ENCODE results near the gene TFF2.

TFF2 gene

GRCh38 chr21:42388740-42389448 lies 38.1 kb upstream of the TFF2 start:
- no peak for TF ChIP-seq CTCF (IDR thresholded peaks at IDR 0.05; ENCODE audit: low read depth, low read length, missing control alignments)
- no peak for DNase-seq (ENCODE audit: low read depth)
- no peak overlapping the region for H3K4me3 ChIP-seq (ENCODE audit: low read depth, low read length)

- TF ChIP-seq CTCF (IDR thresholded peaks at IDR 0.05; ENCODE audit: low read depth, low read length, missing control alignments), result no peak
- H3K4me3 ChIP-seq (ENCODE audit: low read depth, low read length), result no peak overlapping the region
- no peak for DNase-seq (ENCODE audit: low read depth)
These were observed 37.1 kb upstream of the TFF2 start for GRCh38 chr21:42387843-42388340.

DNA sequence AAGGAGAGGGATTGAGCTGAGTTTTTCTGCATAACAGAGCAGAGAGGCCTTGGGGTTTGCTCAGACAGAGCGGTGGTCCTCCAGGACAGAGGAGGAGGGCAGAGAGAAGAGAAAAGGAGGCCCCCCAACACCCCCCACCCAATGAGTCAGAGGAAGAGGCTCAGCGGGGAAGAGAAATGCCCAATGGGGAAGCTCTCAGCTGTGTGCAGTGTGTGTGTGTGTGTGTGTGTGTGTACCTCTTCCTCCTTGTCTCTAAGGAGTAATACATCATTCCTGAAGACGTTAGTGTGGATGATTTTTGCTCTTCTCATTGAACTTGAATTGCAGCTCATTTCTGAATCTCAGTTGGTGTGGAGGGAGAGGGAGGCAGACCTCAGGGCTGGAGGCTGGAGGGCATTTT lies 36.4 kb upstream of the TFF2 start:
- no peak for DNase-seq (ENCODE audit: low read depth)

GRCh38 chr21:42386034-42386591 lies 35.3 kb upstream of the TFF2 start:
- H3K4me3 ChIP-seq (ENCODE audit: low read depth, low read length), result no peak overlapping the region
- no peak for DNase-seq (ENCODE audit: low read depth)
- no peak for TF ChIP-seq CTCF (IDR thresholded peaks at IDR 0.05; ENCODE audit: low read depth, low read length, missing control alignments)

More for the DNA sequence above, 36.4 kb upstream of the TFF2 start:
- no peak for TF ChIP-seq CTCF (IDR thresholded peaks at IDR 0.05; ENCODE audit: low read depth, low read length, missing control alignments)
- no peak overlapping the region for H3K4me3 ChIP-seq (ENCODE audit: low read depth, low read length)

DNA sequence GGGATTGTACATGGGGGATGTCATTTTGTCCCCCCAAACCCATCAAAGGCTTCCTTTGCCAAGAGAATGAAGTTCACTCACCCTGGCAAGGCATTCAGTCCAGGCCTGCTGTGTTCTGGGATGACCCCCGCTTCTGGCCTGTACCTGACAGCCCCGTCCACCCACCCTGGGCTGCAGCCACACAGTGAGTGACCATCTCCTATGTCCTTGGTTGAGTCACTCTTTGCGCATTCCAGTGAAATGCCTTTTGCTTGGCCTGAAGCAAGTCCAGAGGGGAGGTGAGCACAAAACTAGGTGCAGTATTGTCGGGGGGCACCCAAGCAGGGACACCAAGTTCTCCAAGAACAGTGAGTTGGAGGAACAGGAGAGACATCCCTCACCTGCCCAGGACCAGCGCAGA lies 34.8 kb upstream of the TFF2 start:
- H3K4me3 ChIP-seq (ENCODE audit: low read depth, low read length), result no peak overlapping the region
- DNase-seq (ENCODE audit: low read depth), result no peak
- no peak for TF ChIP-seq CTCF (IDR thresholded peaks at IDR 0.05; ENCODE audit: low read depth, low read length, missing control alignments)

- DNase-seq (ENCODE audit: low read depth), result no peak
- H3K4me3 ChIP-seq (ENCODE audit: low read depth, low read length), result no peak overlapping the region
- TF ChIP-seq CTCF (IDR thresholded peaks at IDR 0.05; ENCODE audit: low read depth, low read length, missing control alignments), result no peak
These were observed 34.2 kb upstream of the TFF2 start for GRCh38 chr21:42384989-42385388.

Measured in GM12864 (cell line).